Measurements from ENCODE around the gene EXOG.
A peak's percentile ranks its signal among the peaks of the same experiment; 100 is the strongest.

EXOG gene

DNA sequence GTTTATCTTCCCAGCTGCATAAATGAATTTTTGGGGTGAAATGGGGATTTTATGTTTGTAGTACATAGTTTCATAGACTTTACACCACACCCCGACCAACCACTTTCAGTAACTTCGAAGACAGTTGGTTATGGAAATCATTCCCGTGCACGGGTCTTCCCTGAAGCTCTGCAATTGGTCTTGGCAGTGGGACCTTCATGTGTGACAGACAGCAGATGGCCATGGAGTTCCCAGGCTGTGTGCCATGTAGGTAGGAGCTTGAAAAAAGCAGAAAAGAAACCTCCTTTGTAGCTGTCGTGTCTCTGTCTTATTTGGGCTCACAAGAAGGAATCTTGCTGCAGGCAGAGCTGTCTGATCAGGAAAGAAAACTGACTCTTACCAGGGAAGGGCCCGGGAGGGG lies 25.9 kb downstream of the EXOG start:
- no peaks in the 10 kb centered on the region for H3K9me3 ChIP-seq
- no peaks in the 10 kb centered on the region for H3K27me3 ChIP-seq
- TF ChIP-seq, protein P1, sequence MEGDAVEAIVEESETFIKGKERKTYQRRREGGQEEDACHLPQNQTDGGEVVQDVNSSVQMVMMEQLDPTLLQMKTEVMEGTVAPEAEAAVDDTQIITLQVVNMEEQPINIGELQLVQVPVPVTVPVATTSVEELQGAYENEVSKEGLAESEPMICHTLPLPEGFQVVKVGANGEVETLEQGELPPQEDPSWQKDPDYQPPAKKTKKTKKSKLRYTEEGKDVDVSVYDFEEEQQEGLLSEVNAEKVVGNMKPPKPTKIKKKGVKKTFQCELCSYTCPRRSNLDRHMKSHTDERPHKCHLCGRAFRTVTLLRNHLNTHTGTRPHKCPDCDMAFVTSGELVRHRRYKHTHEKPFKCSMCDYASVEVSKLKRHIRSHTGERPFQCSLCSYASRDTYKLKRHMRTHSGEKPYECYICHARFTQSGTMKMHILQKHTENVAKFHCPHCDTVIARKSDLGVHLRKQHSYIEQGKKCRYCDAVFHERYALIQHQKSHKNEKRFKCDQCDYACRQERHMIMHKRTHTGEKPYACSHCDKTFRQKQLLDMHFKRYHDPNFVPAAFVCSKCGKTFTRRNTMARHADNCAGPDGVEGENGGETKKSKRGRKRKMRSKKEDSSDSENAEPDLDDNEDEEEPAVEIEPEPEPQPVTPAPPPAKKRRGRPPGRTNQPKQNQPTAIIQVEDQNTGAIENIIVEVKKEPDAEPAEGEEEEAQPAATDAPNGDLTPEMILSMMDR (IDR thresholded peaks at IDR 0.05; ENCODE audit: low read depth, low read length), result no peak
- H3K36me3 ChIP-seq, result no peaks in the 10 kb centered on the region
- DNase-seq, result no peak
- H3K4me3 ChIP-seq (ENCODE audit: low read depth, low read length), result no peak overlapping the region
- H3K4me1 ChIP-seq, result no peaks in the 10 kb centered on the region

DNA sequence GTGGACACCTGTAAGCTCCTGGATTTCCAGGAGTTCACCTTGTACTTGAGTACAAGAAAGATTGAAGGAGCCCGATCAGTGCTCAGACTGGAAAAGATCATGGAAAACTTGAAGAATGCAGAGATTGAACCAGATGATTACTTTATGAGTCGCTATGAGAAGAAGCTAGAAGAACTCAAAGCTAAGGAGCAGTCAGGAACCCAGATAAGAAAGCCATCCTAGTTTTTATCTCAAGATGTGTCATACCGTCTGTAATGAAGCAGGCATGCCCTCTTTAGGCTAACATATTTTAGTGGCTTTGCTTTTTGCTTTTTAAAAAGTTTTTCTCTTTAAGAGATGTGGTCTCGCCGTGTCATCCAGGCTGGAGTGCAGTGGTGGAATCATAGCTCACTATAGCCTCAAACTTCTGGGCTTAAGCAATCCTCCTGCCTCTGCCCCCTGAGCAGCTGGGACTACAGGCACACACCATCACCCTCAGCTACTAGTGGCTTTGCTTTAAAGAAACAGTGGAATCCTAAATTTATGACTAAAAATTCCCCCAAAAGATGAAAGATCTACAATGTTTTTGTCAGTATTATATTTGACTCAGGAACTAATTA lies 28.1 kb downstream of the EXOG start:
- H3K4me3 ChIP-seq (ENCODE audit: low read depth, low read length), result no peak overlapping the region
- TF ChIP-seq, protein P1 (IDR thresholded peaks at IDR 0.05; ENCODE audit: low read depth, low read length), result no peak
- H3K36me3 ChIP-seq, result no peaks in the 10 kb centered on the region
- no peaks in the 10 kb centered on the region for H3K4me1 ChIP-seq
- H3K27me3 ChIP-seq, result no peaks in the 10 kb centered on the region
- DNase-seq, result no peak
- no peaks in the 10 kb centered on the region for H3K9me3 ChIP-seq

GRCh38 chr3:38526792-38527191 lies 30.7 kb downstream of the EXOG start:
- H3K36me3 ChIP-seq, result no peaks in the 10 kb centered on the region
- H3K9me3 ChIP-seq, result no peaks in the 10 kb centered on the region
- TF ChIP-seq, protein P1 (IDR thresholded peaks at IDR 0.05; ENCODE audit: low read depth, low read length), result no peak

GRCh38 chr3:38528457-38528856 lies 32.3 kb downstream of the EXOG start:
- Histone ChIP-seq H3K36me3 (no peaks in the 10 kb centered on the region), H3K9me3 (no peaks in the 10 kb centered on the region), H3K27me3 (no peaks in the 10 kb centered on the region), H3K4me1 (no peaks in the 10 kb centered on the region), H3K4me3 (ENCODE audit: low read depth, low read length) (no peak overlapping the region)
- TF ChIP-seq, protein P1 (IDR thresholded peaks at IDR 0.05; ENCODE audit: low read depth, low read length), result peak; percentile 50
- peak; percentile 35 for DNase-seq

More at GRCh38 chr3:38526792-38527191, 30.7 kb downstream of the EXOG start:
- Histone ChIP-seq H3K4me1 (no peaks in the 10 kb centered on the region), H3K27me3 (no peaks in the 10 kb centered on the region), H3K4me3 (ENCODE audit: low read depth, low read length) (no peak overlapping the region)
- DNase-seq, result no peak

GRCh38 chr3:38532529-38532928 lies 36.4 kb downstream of the EXOG start:
- Histone ChIP-seq H3K4me1 (peaks cover 4% of the 10 kb centered on the region; the same call in 1 of the 2 replicates), H3K27me3 (no peaks in the 10 kb centered on the region), H3K36me3 (no peaks in the 10 kb centered on the region), H3K9me3 (no peaks in the 10 kb centered on the region), H3K4me3 (ENCODE audit: low read depth, low read length) (no peak overlapping the region)
- no peak for DNase-seq
- TF ChIP-seq, protein P1 (IDR thresholded peaks at IDR 0.05; ENCODE audit: low read depth, low read length), result no peak

DNA sequence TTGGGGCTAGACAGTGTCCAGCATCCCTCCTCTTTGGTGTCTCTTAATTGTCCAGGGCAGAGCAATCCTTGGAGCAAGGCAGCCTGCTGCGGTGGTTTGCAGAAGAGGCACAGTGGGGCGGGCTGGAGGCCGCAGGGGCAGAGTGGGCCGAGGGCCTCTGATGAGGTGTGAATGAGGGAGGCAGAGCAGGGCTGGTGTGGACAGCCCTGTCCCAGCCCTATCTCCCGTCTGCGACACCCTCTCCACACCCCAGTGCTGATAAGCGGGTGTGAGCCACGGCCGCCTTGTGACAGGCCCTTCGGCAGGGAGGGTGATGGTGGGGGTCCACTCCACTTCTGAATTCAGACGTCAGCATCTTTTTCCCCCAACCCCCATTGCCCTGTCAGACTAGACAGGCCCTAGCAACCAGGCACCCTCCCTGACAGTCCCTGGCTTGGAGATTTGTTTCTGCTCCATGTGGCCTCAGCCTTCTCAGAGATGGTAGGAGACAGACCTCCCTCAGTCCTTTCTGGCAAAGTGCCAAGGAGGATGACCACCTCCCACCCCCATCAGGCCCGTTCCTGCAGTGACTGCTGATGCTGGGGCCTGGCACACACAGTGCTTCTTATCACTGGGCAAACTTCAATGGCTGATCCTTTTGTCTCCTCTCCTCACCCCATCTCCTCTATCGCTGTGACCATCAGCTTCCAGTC lies 37.3 kb downstream of the EXOG start:
- no peaks in the 10 kb centered on the region for H3K27me3 ChIP-seq
- H3K36me3 ChIP-seq, result no peaks in the 10 kb centered on the region
- H3K9me3 ChIP-seq, result no peaks in the 10 kb centered on the region
- TF ChIP-seq, protein P1 (IDR thresholded peaks at IDR 0.05; ENCODE audit: low read depth, low read length), result no peak
- DNase-seq, result peak; percentile 40
- no peak overlapping the region for H3K4me3 ChIP-seq (ENCODE audit: low read depth, low read length)
- H3K4me1 ChIP-seq, result peaks cover 4% of the 10 kb centered on the region; the same call in 1 of the 2 replicates

All from BE2C (cell line).